Common myeloid progenitor, CD34-positive (primary cell): ENCODE data around the gene TPT1.

Experiments used
- CTCF ChIA-PET: fragments of 350-600 bp; sonication (Branson Sonifier 250); formaldehyde crosslinking; loops from one replicate; lab custom pipeline; 2021; ENCODE audit warnings: antibody characterized with exemption; lab: Charles Lee
- POLR2A ChIA-PET: fragments of 350-600 bp; sonication (Branson Sonifier 250); formaldehyde crosslinking; loops from one replicate; lab custom pipeline; 2021; ENCODE audit warnings: antibody characterized with exemption; lab: Charles Lee
- DNase-seq, 3 donors: peaks; one replicate each; pipeline versions ENCODE4 v3.0.0 to v3.0.0-alpha.2; 2013
- H3K27ac ChIP-seq, 2 experiments: 1 replicate in 1 of 2; 2 replicates in 1 of 2; pipeline ENCODE4 v1.7.0; 2013; ENCODE audit warnings: inconsistent platforms in 2 of 2, low read length in 2 of 2, mild to moderate bottlenecking in 2 of 2, low read depth in 1 of 2, moderate library complexity in 1 of 2; ENCODE audit not compliant: severe bottlenecking in 2 of 2, insufficient read depth in 1 of 2, poor library complexity in 1 of 2
- H3K27me3 ChIP-seq, 5 experiments: replicated peaks in 2 of 5; 1 replicate in 3 of 5; 2 replicates in 2 of 5; pipeline versions ENCODE4 v1.6.1 to v1.7.0; 2013; ENCODE audit warnings: low read length in 4 of 5, mild to moderate bottlenecking in 2 of 5, moderate library complexity in 2 of 5, inconsistent platforms in 1 of 5; ENCODE audit not compliant: insufficient read depth in 5 of 5, control insufficient read depth in 4 of 5
- H3K36me3 ChIP-seq, 4 experiments: 1 replicate in 2 of 4; 2 replicates in 2 of 4; pipeline versions ENCODE4 v1.6.1 to v1.7.0; 2013; ENCODE audit warnings: low read length in 3 of 4, control low read depth in 1 of 4, mild to moderate bottlenecking in 1 of 4; ENCODE audit not compliant: control insufficient read depth in 4 of 4, insufficient read depth in 4 of 4
- H3K4me1 ChIP-seq, 4 experiments: 1 replicate in 3 of 4; 2 replicates in 1 of 4; pipeline versions ENCODE4 v1.6.1 to v1.7.1; 2013; ENCODE audit warnings: low read length in 3 of 4, mild to moderate bottlenecking in 3 of 4, control low read depth in 1 of 4, inconsistent platforms in 1 of 4, moderate library complexity in 1 of 4; ENCODE audit not compliant: control insufficient read depth in 4 of 4, insufficient read depth in 4 of 4; ENCODE audit errors: control extremely low read depth in 1 of 4
- H3K4me3 ChIP-seq, 7 experiments: 1 replicate in 4 of 7; 2 replicates in 3 of 7; pipeline versions ENCODE4 v1.5.1 to v1.7.0; 2013; ENCODE audit warnings: mild to moderate bottlenecking in 7 of 7, low read length in 6 of 7, moderate library complexity in 6 of 7, inconsistent platforms in 2 of 7, low read depth in 2 of 7, control low read depth in 1 of 7; ENCODE audit not compliant: insufficient read depth in 4 of 7, control insufficient read depth in 1 of 7; ENCODE audit errors: extremely low read depth in 1 of 7
- H3K9me3 ChIP-seq, 5 experiments: 1 replicate in 4 of 5; 2 replicates in 1 of 5; pipeline versions ENCODE4 v1.6.1 to v1.7.1; 2013; ENCODE audit warnings: low read length in 4 of 5, mild to moderate bottlenecking in 2 of 5, inconsistent platforms in 1 of 5, low read depth in 1 of 5, moderate library complexity in 1 of 5; ENCODE audit not compliant: control insufficient read depth in 4 of 5, insufficient read depth in 2 of 5; ENCODE audit errors: control extremely low read depth in 1 of 5
- WGBS: methylation state at CpG from one replicate; pipeline ENCODE4 v1.1.5; 2013; ENCODE audit not compliant: insufficient coverage; 5-methylcytosine and 5-hydroxymethylcytosine counted together

TPT1 gene

DNA sequence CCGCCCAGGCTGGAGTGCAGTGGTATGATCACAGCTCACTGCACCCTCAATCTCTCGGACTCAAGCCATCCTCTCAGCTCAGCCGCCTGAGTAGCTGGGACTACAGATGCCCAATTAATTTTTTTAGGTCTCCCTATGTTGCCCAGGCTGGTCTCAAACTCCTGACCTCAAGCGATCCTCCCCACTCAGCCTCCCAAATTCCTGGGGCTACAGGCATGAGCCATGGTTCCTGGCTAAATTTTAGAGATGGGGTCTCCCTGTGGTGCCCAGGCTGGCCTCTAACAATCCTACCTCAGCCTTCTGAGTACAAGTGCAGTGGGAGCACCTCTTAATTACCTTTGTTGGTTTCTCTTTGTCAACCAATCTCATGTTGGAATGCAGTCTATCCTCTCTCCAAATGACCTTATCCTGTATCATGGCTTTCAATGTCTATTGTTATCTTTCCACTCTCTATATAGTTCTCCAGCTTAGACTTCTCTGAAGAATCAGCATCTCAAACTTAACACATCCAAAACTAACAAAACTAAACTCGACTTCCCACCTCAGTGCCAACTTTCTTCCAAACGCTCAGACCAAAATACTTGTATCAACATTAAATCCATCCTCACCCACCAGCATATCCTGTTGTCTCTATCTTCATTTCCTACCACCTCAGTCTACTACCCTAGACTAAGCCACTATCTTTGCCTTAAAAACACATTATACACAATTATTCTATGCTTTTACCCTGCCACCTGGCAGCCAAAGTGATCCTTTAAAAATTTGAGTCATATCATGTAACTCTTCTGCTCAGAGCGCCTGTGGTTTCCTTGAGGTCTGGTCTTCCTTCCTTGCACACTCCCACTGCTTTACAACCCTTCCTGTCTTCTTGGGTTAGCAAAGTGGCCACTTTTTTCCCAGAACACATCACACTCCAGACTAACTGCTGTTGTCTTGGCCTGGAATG lies 6.7 kb downstream of the TPT1 start:
- Histone ChIP-seq H3K27me3 (no peaks in the 10 kb centered on the region), H3K4me1 (peaks cover 54 to 99% (median 94%) of the 10 kb centered on the region in 4 experiments), H3K9me3 (no peaks in the 10 kb centered on the region), H3K27ac (peak overlapping the region; percentile 34 to 66), H3K4me3 (peak overlapping the region in 6 of 7 experiments; percentile 19 to 64 (median 41)), H3K36me3 (peaks cover 15 to 60% (median 31%) of the 10 kb centered on the region in 4 experiments)
- WGBS: 40% methylated on average over 6 of the region's 7 CpGs
- CTCF ChIA-PET: interaction anchor here (0.8 to 3.1 kb wide), 6 partner anchors 9 to 58 kb away, joined by 3 to 14 read pairs (median 3); no protein-coding TSS in a partner anchor
- POLR2A ChIA-PET: interaction anchor here (0.5 to 1.2 kb wide), 3 partner anchors 23 to 113 kb away, joined by 3 to 4 read pairs (median 3); no protein-coding TSS in a partner anchor
- DNase-seq: peak; percentile 78 to 91 (median 90)

DNA sequence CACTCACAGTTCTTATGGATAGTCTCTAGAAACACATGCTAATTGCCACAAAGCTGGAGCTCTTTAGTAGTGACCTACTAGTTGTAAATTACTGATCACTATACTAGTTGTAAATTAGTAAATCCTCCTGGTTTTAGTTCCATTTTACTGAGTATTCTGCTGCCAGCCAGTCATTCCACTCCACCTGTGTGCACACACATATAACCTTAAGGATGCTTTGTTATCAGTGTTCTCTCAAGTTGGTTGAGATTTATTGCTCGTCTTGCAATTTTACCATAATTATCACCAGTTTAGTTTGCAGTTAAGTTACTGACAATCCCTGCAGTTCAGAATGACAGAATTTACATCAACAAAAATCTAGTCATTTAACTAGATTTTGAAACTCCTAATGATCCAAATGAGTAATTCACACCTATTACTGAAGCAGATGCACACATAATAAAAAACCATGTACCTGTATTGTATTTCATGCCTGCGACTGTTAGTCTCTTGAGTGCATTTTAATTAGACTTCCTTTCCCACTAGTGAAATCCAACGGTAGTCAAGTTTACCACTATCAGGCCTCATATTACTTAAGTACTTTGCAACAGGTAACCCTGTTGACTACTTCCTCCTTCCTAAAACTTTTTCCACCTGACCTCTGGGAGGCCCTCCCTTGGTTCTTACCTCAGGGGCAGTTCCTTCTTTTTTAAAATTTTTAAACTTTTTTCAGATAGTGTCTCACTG lies 7.6 kb downstream of the TPT1 start:
- WGBS: 50% methylated on average over 3 of the region's 3 CpGs
- Histone ChIP-seq H3K27ac (peak overlapping the region; percentile 34 to 66), H3K9me3 (no peaks in the 10 kb centered on the region), H3K4me1 (peaks cover 53 to 99% (median 94%) of the 10 kb centered on the region in 4 experiments), H3K4me3 (peak overlapping the region in 4 of 7 experiments; percentile 13 to 58 (median 41)), H3K27me3 (no peaks in the 10 kb centered on the region), H3K36me3 (peaks cover 11 to 52% (median 24%) of the 10 kb centered on the region in 4 experiments)
- DNase-seq: peak in 1 of 3 donors; percentile 40
- CTCF ChIA-PET: interaction anchor here (0.7 to 3.1 kb wide), 4 partner anchors 9 to 213 kb away, joined by 3 to 14 read pairs (median 3); partner anchors contain the start of gene GTF2F2
- POLR2A ChIA-PET: interaction anchor here (0.5 to 0.9 kb wide), 3 partner anchors 8 to 112 kb away, joined by 3 read pairs; partner anchors contain the start of gene TPT1

DNA sequence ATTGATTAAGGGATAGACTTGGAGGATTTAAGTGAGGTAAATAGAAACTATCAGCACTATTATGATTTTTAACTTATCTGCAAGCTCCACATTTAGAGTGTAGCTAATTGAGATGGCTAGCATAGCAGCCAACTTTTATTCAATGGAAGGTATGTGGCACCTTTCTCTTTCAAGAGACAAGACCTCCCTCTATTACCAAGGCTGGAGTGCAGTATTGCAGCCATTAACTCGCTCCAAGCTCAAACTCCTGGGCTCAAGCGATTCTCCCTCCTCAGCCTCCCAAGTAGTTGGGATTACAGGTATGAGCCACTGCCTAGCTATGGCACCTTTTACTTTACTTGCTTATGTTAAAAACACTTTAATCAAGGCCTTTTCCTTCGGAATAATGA lies 8.2 kb downstream of the TPT1 start:
- 100% methylated on average over 3 of the region's 3 CpGs for WGBS
- POLR2A ChIA-PET: interaction anchor here (0.8 kb wide), 1 partner anchor 9 kb away, joined by 3 read pairs; the partner anchor contains the start of gene TPT1
- peaks cover 7 to 46% (median 19%) of the 10 kb centered on the region in 4 experiments for H3K36me3 ChIP-seq
- H3K4me3 ChIP-seq: no peak overlapping the region
- no peak overlapping the region for H3K27ac ChIP-seq
- H3K27me3 ChIP-seq: no peaks in the 10 kb centered on the region
- no peaks in the 10 kb centered on the region for H3K9me3 ChIP-seq
- no peak for DNase-seq
- peaks cover 51 to 97% (median 92%) of the 10 kb centered on the region in 4 experiments for H3K4me1 ChIP-seq
- CTCF ChIA-PET: interaction anchor here (0.7 to 3.1 kb wide), 6 partner anchors 8 to 212 kb away, joined by 3 to 14 read pairs (median 3); partner anchors contain the start of gene GTF2F2

DNA sequence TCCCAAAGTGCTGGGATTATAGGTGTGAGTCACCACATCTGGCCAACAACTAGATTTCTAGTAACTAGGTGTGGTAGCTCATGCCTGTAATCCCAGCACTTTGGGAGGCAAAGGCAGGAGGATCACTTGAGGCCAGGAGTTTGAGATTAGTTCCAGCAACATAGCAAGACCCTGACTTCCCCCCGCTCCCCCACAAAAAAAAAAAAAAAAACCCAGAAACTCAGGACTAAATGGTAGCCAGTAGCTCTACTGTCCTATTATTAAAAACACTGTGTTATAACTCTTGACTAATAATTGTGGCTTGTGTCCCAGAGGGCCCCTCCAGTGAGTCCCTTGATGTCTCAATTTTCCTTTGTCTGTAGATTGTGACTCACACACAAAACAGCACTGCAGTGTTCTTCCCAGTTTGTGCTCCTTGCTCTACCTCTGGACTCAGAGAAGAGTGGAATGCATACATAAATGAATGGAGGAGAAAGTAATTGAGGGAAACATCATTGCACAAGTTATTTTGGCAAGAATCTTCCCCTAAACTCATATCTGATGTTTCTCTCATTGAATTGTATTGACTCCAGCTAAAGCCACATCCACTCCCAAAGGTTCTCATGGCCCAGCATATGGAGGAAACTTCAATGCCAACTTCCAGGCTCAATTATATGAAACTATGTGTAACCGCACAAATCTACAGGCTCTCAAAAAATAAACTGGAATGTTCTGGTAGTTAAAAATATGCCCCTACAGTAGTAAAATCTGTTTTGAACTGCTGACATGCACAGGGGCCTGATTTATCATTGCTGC lies 8.8 kb downstream of the TPT1 start:
- no peak overlapping the region for H3K27ac ChIP-seq
- WGBS: 86% methylated on average over 1 of the region's 2 CpGs
- POLR2A ChIA-PET: interaction anchor here (0.6 to 1.0 kb wide), 3 partner anchors 9 to 87 kb away, joined by 3 to 5 read pairs (median 5); partner anchors contain the start of gene TPT1
- no peak for DNase-seq
- H3K9me3 ChIP-seq: no peaks in the 10 kb centered on the region
- no peak overlapping the region for H3K4me3 ChIP-seq
- H3K4me1 ChIP-seq: peaks cover 51 to 97% (median 92%) of the 10 kb centered on the region in 4 experiments
- no peaks in the 10 kb centered on the region for H3K27me3 ChIP-seq
- peaks cover 3 to 40% (median 13%) of the 10 kb centered on the region in 4 experiments for H3K36me3 ChIP-seq
- CTCF ChIA-PET: interaction anchor here (0.9 to 1.7 kb wide), 9 partner anchors 8 to 285 kb away, joined by 3 to 6 read pairs (median 3); no protein-coding TSS in a partner anchor

DNA sequence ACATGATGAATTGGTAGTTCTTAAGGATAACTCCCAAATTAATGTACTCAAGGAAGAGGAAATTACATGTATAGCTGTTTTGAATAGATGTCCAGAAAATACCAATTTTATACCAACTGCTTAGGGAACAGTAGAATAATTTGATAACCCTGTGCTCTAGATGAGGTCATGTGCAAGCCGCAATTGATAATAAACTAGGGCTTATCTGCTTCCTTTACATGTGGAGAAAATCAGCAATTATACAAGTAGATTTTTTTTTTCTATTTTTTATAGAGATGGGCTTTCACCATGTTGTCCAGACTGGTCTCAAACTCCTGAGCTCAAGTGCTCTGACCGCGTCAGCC lies 9.3 kb downstream of the TPT1 start:
- ChIA-PET POLR2A (interaction anchor here (0.6 to 1.0 kb wide), 2 partner anchors 26 to 142 kb away, joined by 5 read pairs; no protein-coding TSS in a partner anchor), CTCF (interaction anchor here (0.9 to 1.7 kb wide), 6 partner anchors 8 to 285 kb away, joined by 3 to 6 read pairs (median 4); no protein-coding TSS in a partner anchor)
- WGBS: 100% methylated on average over 2 of the region's 3 CpGs
- peaks cover 51 to 97% (median 93%) of the 10 kb centered on the region in 4 experiments for H3K4me1 ChIP-seq
- peaks cover 0 to 34% (median 10%) of the 10 kb centered on the region in 4 experiments for H3K36me3 ChIP-seq
- no peaks in the 10 kb centered on the region for H3K9me3 ChIP-seq
- no peak for DNase-seq
- no peak overlapping the region for H3K27ac ChIP-seq
- no peak overlapping the region for H3K4me3 ChIP-seq
- no peaks in the 10 kb centered on the region for H3K27me3 ChIP-seq
